Central memory CD4-positive, alpha-beta T cell (primary cell): ENCODE results near the gene NARF.
A peak's percentile ranks its signal among the peaks of the same experiment; 100 is the strongest.
"Not testable (repeated sequence)": the region's sequence is repeated elsewhere in the genome, so short reads cannot be mapped to it uniquely, and the experiment has no call there.

Source experiments
- DNase-seq: peaks from one replicate; pipeline ENCODE4 v3.0.0; 2022
- total RNA-seq, 3 experiments: gene quantifications; one replicate each; lab custom pipeline; 2026; lab: John Stamatoyannopoulos, UW

Gene NARF
- 31.2 to 94.0 (median 62.3) reads per million in 3 experiments for total RNA-seq

DNA sequence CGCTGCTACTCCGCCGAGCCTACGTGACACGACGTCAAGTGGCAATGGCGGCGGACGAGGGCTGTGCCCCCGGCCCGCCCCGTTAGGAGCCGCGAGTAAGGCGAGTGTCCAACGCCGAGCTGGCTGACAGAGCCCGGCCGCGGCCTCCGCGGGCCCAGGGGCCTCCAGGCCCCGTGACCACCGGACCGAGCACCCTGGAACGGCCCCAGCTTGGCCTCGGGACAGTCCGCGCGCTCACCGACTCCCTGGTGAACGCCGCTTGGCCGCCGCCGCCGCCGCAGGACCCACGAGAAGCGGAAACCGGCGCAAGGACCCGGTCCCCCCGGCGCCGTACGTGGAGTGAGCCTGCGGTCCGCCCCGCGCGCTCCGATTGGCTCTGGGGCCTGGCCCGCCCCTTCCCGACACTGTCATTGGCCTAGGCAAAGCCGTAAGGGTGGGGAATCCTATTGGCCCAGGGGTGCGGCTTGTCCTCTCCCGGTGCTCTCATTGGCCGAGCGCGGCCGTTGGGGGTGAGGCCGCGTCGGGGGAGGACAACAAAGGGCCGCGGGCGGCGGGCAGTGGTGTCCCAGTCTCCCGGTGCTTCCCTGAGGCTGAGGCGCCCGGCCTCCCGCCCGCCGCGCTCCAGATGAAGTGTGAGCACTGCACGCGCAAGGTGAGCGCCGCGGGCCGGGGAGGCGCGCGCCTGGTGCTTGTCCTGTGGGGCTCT, at the start of gene NARF:
Gene NARF, plus strand, starts transcription at position 563 of the 706 bp plus-strand sequence. Its CDS starts 63 bp downstream, at position 626.
- DNase-seq: peak; percentile 96

DNA sequence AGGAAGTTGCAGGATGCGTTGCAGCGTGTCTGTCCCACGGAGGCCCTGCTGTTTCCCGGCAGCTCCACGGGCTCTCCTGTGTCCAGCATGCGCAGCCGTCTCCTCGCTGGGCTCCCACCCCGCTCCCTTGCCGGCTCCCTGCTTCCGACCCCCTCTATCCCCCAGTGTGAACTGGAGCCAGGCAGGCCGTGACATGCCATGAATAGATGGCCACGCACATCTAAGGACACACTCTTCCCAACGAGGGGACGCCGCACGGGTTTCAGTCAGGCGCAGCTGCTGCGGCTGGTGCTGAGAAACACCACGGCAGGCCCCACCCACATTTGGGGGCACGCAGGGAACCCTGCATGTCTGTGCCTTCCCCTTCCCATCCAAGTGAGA, 49.6 kb upstream of the NARF start:
- no peak for DNase-seq

DNA sequence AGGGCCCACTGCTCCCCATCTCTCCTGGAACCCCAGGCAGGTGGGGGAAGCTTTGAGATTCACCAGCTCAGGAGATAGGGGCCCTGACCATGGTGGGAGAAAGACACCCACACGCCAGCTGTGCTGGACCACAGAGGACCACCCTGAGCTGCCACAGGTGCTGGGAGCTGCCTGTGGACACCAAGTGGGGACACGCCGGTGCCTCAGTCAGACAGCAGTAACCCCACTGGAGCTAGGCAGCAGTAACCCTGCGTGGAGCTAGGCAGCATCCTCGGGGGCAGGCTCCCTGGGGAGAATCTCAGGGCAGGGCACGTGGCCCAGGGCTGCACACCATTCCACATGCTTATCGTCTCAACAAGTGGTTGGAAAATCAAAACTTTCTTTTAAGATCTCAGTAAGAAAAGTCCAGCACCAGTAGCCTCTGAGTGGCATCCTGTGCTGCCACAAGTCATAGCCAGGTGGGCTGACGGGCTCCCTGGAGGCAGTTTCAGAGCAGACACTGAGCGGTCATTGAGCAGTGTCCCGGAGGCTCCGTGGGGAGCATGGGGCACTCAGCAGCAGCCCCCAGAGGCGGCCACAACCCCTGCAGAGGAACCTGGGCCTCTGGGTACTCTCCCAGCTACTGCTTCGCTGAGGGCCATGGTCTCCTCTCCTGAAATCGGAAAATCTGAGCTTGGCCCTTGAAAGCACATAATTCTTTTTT, 48.4 kb upstream of the NARF start:
- DNase-seq: no peak

DNA sequence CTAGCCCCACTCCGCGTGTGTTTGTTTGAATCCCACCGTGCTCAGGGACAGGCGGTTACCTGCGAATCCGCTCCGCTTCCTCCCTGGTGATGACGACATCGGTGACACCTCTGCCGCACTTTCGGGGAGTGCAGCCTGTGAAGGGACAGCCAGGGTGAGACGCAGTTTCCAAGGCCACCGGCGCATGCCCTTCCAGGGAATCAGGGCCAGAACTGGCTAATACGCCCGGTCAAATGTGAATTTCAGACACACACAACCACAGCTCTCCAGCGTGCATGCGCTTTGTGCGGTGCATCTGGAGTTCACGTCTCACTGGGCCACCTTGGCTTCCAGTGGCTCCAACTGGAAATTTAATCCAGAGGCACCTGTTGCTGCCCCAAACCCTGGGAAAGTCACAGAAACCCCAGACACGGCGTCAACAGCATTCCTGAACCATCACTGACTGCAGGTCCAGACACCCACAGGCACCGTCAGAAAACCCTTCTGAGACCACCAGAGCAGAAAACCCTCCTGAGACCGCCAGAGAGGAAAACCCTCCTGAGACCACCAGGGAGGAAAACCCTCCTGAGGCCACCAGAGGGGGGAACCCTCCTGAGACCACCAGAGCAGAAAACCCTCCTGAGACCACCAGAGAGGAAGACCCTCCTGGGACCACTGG, 47.0 kb upstream of the NARF start:
- no peak for DNase-seq

GRCh38 chr17:82412081-82412480, 46.5 kb upstream of the NARF start:
- DNase-seq: not testable (repeated sequence)

DNA sequence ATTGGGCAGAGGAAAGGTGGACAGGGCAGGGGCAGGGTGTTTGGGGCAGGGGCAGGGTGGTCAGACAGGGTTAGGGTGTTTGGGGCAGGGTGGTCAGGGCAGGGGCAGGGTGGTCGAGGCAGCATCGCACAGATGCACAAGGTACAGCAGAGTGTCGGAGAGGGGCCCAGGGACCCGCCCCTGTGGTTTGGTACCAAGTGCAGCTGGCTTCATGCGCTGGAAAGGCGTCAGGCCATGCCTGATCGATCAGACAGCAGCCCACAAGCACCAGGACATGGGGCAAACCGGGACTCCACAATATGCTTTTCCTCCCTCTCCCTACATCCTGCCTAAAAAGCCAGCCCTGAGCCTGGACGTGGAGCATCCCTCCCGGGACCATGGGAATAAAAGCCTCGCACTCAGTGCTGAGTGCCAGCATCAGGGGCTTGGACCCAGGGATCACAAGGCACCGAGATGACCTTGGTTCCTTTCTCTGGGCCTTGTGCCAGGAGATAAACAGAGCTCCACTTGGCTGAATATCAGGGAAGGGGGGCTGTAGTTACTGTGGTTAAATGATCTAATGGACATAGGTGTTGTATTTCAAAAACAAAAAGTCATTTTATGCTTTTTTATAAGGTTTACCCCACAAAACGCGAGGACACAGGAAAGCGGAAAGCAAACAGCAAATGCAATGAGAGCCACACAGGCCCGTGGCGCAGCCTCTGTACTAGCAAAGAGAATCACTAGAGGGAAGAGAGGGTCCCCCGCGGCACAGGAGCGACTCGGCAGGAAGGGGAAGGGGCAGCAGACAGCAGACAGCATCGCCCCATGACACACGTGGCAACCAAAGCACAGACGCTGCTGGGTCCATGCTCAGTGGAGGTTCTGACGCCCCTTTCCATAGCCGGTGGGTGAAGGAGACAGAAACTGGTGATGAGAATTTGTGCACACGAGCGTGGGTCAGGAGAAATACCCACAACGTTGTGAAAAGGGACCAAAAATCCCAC, 45.7 kb upstream of the NARF start:
- DNase-seq: no peak

DNA sequence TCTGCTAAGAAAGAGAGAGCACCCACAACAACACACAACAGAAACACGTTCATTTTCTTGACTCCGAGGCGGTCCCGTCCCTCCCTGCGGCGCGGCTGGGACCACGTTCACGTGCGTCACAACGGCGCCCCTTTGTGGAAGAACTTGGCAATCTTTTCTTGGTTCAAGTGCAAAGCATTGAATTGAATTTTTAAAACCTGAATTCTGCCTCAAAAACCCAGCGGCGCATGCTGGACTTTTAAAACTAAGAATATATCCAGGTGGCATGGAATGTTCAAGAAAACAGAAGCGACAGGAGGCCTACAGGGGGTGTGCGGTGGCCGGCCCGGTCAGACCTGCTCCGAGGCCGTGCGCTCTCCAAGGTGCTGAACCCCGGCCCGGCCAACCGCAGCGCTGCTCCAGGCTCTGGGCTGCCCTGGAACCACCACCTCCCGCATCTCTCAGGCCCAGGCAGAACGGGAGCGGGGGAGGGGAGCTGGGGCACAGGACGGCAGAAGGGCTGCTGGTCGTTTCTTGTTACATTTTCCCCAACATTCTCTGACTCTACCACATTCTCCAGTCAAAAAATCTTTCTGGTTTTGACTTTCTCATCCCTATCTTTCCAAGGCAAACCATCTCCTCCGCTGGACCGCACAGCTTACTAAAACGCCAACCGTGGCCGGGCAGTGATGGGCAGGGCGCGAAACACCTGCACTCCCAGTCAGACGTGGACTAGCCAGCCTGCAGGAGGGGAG, 43.8 kb upstream of the NARF start:
- DNase-seq: peak; percentile 65

GRCh38 chr17:82415336-82415735, 43.2 kb upstream of the NARF start:
- no peak for DNase-seq

DNA sequence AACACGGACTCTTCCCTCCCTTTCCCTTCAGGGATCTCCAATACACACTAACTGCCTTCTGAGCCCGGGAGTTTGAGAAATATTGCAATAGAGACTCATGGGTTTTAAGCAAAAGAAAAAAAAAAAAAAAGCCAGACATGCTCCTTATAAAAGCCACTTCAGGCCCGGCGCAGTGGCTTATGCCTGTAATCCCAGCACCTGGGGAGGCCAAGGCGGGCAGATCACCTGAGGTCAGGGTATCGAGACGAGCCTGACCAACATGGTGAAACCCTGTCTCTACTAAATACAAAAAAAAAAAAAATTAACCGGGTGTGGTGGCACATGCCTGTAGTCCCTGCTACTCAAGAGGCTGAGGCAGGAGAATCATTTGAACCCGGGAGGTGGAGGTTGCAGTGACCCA, 42.8 kb upstream of the NARF start:
- no peak for DNase-seq

DNA sequence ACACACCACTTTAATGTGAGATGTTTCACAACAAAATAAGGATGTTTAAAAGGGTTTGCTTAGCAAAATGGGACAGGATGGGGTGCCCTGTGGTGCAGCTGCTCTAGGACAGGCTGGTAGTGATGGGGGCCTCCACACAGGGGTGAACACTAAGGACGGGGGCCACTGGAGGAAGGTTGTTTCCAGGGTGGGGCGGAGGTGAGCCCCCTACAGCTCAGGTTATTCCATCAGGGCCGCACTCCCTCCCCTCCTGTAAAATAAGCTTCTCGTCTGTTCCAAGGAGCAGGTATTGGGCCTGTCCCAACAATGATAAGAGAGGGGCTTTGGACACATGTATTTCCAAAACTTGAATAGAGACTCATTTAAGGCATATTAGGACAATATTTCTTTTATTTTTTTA, 42.3 kb upstream of the NARF start:
- DNase-seq: no peak

GRCh38 chr17:82416771-82417170, 41.8 kb upstream of the NARF start:
- DNase-seq: no peak

DNA sequence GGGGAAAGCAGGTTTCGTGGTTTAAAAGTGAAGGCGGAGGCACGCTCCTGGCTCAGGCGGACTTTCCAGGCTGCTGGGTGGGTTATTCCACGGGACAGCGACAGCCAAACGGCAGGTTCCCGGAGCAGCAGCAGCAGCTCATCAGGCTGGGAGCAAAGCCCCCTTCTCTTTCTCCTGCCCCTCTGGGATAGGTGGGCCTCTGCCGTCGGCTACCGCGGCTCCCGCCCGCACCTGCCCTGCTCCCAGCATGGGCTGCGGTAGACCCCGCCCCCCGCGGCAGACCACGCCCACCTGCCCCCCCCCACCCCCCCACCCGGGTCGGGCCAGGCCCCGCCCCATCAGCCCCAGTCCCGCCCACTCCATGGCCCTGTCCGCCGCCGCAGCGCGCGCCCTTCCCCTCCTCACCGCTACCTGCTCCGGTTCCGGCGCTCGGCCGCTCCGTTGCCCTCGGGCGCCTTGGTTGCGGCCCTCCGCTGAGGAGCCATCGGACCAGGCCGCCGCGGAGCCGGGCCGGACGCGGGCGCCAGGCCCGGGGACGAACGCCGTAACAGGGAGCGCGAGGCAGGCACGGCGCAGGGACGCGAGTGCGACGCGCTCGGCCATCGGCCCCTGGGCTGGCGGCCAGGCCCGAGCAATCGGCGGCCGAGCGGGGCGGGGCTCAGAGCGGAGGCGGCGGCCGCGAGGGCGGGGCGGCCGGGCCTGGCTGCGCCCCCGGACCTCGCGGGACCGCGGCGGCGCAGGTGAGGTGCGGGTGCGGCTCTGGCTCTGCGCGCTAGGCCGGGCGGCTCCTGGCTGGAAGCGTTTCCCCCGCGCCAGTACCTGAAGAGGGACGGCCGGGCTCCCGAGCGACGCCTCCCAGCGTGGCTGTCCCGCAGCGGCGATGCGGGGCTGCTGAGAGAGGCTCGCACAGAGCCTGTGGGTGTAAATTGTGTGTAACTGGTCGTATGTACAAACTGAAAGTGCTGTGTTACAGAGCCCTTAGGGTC, 40.2 kb upstream of the NARF start, which contains the start of the genes HEXD and OGFOD3:
Gene HEXD, plus strand, starts transcription at position 347 of the 986 bp plus-strand sequence. CDS start 1,453 bp downstream, outside the sequence.
Gene OGFOD3, minus strand, starts transcription at position 586 of the 986 bp plus-strand sequence. Its CDS starts 101 bp downstream, at position 485.
- peak; percentile 90 for DNase-seq

GRCh38 chr17:82419540-82419939, 39.0 kb upstream of the NARF start:
- DNase-seq: no peak

DNA sequence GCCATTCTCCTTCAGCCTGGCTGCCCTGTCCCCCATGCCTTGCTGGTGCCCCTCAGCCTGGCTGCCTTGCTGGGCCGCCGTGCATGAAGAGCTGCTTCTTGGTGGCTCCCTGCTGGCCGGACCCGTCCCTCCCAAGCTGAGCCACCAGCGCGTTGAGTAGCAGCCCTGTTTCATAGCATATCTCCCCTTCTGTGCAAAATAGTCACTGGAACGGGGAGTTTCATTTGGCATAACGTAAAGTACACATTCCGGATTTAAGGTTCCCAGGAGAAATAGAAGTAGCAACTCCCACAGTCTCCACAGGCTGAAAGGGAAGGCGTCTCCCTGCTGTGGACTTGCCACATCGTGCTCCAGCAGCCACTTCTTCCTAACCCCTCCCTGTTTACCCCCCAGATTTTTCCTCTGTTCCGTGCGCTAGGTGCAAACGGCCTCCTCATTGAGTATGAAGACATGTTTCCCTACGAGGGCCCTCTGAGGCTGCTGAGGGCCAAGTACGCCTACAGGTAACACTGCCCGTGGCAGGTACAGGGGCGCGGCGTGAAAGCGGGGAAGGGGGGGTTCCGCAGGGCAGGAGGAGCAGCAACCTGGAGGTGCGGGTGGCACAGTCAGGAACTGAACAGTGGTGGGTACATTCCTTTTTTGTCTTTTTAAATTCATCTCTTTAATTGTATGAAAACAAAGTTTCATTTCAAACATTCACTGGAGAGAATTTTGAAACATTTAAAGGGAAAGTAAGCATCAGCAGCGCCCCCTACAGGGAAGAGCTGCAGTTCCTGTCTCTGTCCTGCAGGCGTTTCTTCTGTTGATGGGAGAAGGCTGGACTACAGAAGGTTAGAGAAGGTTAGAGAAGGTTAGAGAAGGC, 34.3 kb upstream of the NARF start:
- peak; percentile 36 for DNase-seq

- DNase-seq: no peak
Observed at GRCh38 chr17:82424863-82425159, 33.7 kb upstream of the NARF start.

- DNase-seq: no peak
Observed at GRCh38 chr17:82428546-82428945, 30.0 kb upstream of the NARF start.

GRCh38 chr17:82429824-82430223, 28.7 kb upstream of the NARF start:
- DNase-seq: no peak

DNA sequence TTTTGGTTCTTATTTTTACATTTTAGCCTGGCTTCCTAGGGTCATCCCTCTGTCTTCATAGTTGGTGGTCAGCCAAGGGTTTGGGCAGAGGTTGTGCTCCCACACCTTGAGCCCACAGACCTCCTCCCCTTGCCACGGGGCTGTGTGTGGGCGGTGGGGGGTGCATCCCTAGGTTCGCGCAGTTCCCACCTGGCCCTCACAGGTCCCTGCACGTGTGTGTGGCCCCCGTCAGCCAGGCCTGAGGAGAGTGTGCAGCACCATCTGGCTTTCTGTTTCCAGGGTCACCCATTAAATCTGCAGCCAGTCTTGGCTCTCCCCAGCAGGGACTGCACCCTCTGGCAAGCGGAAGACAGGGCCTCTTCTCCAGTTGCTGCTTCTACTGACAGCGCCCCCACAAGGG, 26.5 kb upstream of the NARF start:
- no peak for DNase-seq

DNA sequence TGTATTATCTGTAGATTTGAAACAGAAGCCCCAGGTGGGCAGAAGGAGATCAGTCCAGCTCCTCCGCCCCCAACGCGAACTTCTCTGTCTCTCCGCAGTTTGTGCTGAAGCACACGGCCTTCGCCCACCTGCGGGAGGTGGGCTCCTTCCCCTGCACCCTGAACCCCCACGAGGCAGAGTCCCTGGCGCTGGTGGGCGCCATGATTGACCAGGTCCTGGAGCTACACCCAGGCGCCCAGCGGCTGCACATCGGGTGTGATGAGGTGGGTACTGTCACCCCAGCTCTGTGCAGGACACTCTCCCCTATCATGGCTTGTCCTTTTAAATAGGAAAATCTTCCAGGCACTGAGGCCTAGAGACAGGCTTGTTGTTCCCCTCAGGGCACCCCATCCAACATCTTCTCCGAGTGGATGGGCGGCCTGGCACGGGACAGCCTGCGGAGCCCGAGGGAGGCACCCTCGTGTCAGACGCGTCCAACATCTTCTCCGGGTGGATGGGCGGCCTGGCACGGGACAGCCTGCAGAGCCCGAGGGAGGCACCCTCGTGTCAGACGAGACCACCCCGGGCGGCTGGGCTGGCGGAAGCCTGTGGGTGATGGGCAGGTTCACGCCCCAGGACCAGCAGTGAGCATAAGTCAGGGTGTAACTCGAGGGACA, 24.9 kb upstream of the NARF start:
- DNase-seq: no peak
